Neuronal stem cell (in vitro differentiated cells): ENCODE data around the gene RPGR. TPM values are rescaled to one million over a fixed set of nuclear protein-coding genes. Genes with fewer than 3 reads are reported as not detected.
A peak's percentile ranks its signal among the peaks of the same experiment; 100 is the strongest.

Source experiments
- DNase-seq: peaks from one replicate; pipeline ENCODE4 v3.0.0-alpha.2; 2013; ENCODE audit warnings: low spot score
- H2AFZ ChIP-seq: one replicate; pipeline ENCODE4 v1.6.1; 2013; ENCODE audit warnings: mild to moderate bottlenecking, low read length, inconsistent platforms
- H2AK5ac ChIP-seq: 2 replicates; pipeline ENCODE4 v1.6.1; 2013; ENCODE audit warnings: low read depth, mild to moderate bottlenecking, inconsistent platforms, low read length, moderate library complexity, mixed read lengths
- H2BK120ac ChIP-seq: 2 replicates; pipeline ENCODE4 v1.6.1; 2013; ENCODE audit warnings: low read depth, mild to moderate bottlenecking, inconsistent platforms, low read length, moderate library complexity, mixed read lengths
- H2BK12ac ChIP-seq: one replicate; pipeline ENCODE4 v1.6.1; 2013; ENCODE audit warnings: low read length, inconsistent platforms
- H2BK15ac ChIP-seq: 2 replicates; pipeline ENCODE4 v1.6.1; 2013; ENCODE audit warnings: mild to moderate bottlenecking, low read length, inconsistent platforms, mixed read lengths
- H2BK5ac ChIP-seq: one replicate; pipeline ENCODE4 v1.6.1; 2013; ENCODE audit warnings: inconsistent platforms, mild to moderate bottlenecking, low read length, moderate library complexity
- H3K14ac ChIP-seq: one replicate; pipeline ENCODE4 v1.6.1; 2013; ENCODE audit warnings: low read length, inconsistent platforms
- H3K18ac ChIP-seq: 2 replicates; pipeline ENCODE4 v1.6.1; 2013; ENCODE audit warnings: low read length, inconsistent platforms
- H3K23ac ChIP-seq: 2 replicates; pipeline ENCODE4 v1.6.1; 2013; ENCODE audit warnings: low read depth, mild to moderate bottlenecking, mixed read lengths, low read length, inconsistent platforms; ENCODE audit not compliant: poor library complexity
- H3K27ac ChIP-seq: replicated peaks from 3 replicates; pipeline ENCODE4 v1.5.1; 2013; ENCODE audit warnings: low read length, inconsistent platforms
- H3K27me3 ChIP-seq, 3 experiments: 2 replicates each; pipeline ENCODE4 v1.6.1; 2013; ENCODE audit warnings: low read length in 3 of 3, mild to moderate bottlenecking in 2 of 3, inconsistent platforms in 1 of 3, low read depth in 1 of 3, mixed read lengths in 1 of 3, moderate library complexity in 1 of 3; ENCODE audit not compliant: control insufficient read depth in 3 of 3, insufficient read depth in 3 of 3
- H3K36me3 ChIP-seq, 2 donors: replicated peaks in 1 of 2; 2 replicates each; pipeline ENCODE4 v1.6.1; 2013; ENCODE audit warnings: low read length in 2 of 2; ENCODE audit not compliant: control insufficient read depth in 2 of 2, insufficient read depth in 2 of 2
- H3K4ac ChIP-seq: 2 replicates; pipeline ENCODE4 v1.6.1; 2013; ENCODE audit warnings: inconsistent platforms, mild to moderate bottlenecking, low read length, moderate library complexity
- H3K4me1 ChIP-seq, 2 donors: 1 replicate in 1 of 2; 2 replicates in 1 of 2; pipeline ENCODE4 v1.6.1; 2013; ENCODE audit warnings: low read length in 2 of 2, low read depth in 1 of 2; ENCODE audit not compliant: control insufficient read depth in 2 of 2, insufficient read depth in 1 of 2
- H3K4me2 ChIP-seq: one replicate; pipeline ENCODE4 v1.6.1; 2013; ENCODE audit warnings: mild to moderate bottlenecking, low read length, inconsistent platforms; ENCODE audit not compliant: insufficient read depth, poor library complexity, severe bottlenecking
- H3K4me3 ChIP-seq, 2 donors: 2 replicates each; pipeline ENCODE4 v1.5.1; 2013; ENCODE audit warnings: low read length in 2 of 2, mild to moderate bottlenecking in 2 of 2, inconsistent platforms in 1 of 2, moderate library complexity in 1 of 2
- H3K79me1 ChIP-seq: one replicate; pipeline ENCODE4 v1.6.1; 2013; ENCODE audit warnings: low read depth, mild to moderate bottlenecking, inconsistent platforms, low read length, moderate library complexity
- H3K9ac ChIP-seq: one replicate; pipeline ENCODE4 v1.6.1; 2013; ENCODE audit warnings: mild to moderate bottlenecking, low read depth, low read length, inconsistent platforms; ENCODE audit not compliant: poor library complexity
- H3K9me3 ChIP-seq, 2 donors: replicated peaks in 1 of 2; 2 replicates each; pipeline versions ENCODE3 to v1.6.1; 2013; ENCODE audit warnings: low read length in 2 of 2, mild to moderate bottlenecking in 2 of 2, inconsistent platforms in 1 of 2, low read depth in 1 of 2, mixed read lengths in 1 of 2, moderate library complexity in 1 of 2; ENCODE audit not compliant: control insufficient read depth in 2 of 2, insufficient read depth in 1 of 2
- H4K8ac ChIP-seq: one replicate; pipeline ENCODE4 v1.6.1; 2013; ENCODE audit warnings: low read depth, mild to moderate bottlenecking, inconsistent platforms, low read length, moderate library complexity
- H4K91ac ChIP-seq: one replicate; pipeline ENCODE4 v1.6.1; 2013; ENCODE audit warnings: low read length, low read depth, mild to moderate bottlenecking, inconsistent platforms; ENCODE audit not compliant: poor library complexity
- WGBS, 2 donors: extraction: QIAGEN DNeasy Blood & Tissue Kit; methylation state at CpG; one replicate each; pipeline ENCODE4 v1.1.7; 2013; ENCODE audit warnings: missing lambda C conversion rate in 2 of 2, mixed read lengths in 1 of 2; ENCODE audit not compliant: insufficient read length in 2 of 2, insufficient replicate concordance in 1 of 2; ENCODE audit errors: extremely low coverage in 2 of 2; 5-methylcytosine and 5-hydroxymethylcytosine counted together
- polyA plus RNA-seq, 2 experiments: library from polyadenylated mRNA; stranded (reverse); fragments of 200-250 nt; gene quantifications; one replicate each; pipeline ENCODE4 v1.2.3, GENCODE V29; 2013

Gene RPGR, protein sequence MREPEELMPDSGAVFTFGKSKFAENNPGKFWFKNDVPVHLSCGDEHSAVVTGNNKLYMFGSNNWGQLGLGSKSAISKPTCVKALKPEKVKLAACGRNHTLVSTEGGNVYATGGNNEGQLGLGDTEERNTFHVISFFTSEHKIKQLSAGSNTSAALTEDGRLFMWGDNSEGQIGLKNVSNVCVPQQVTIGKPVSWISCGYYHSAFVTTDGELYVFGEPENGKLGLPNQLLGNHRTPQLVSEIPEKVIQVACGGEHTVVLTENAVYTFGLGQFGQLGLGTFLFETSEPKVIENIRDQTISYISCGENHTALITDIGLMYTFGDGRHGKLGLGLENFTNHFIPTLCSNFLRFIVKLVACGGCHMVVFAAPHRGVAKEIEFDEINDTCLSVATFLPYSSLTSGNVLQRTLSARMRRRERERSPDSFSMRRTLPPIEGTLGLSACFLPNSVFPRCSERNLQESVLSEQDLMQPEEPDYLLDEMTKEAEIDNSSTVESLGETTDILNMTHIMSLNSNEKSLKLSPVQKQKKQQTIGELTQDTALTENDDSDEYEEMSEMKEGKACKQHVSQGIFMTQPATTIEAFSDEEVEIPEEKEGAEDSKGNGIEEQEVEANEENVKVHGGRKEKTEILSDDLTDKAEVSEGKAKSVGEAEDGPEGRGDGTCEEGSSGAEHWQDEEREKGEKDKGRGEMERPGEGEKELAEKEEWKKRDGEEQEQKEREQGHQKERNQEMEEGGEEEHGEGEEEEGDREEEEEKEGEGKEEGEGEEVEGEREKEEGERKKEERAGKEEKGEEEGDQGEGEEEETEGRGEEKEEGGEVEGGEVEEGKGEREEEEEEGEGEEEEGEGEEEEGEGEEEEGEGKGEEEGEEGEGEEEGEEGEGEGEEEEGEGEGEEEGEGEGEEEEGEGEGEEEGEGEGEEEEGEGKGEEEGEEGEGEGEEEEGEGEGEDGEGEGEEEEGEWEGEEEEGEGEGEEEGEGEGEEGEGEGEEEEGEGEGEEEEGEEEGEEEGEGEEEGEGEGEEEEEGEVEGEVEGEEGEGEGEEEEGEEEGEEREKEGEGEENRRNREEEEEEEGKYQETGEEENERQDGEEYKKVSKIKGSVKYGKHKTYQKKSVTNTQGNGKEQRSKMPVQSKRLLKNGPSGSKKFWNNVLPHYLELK
- polyA plus RNA-seq (2013, experiment 1 of 2), result 8.7 TPM
- 8.5 TPM for polyA plus RNA-seq (2013, experiment 2 of 2)

DNA sequence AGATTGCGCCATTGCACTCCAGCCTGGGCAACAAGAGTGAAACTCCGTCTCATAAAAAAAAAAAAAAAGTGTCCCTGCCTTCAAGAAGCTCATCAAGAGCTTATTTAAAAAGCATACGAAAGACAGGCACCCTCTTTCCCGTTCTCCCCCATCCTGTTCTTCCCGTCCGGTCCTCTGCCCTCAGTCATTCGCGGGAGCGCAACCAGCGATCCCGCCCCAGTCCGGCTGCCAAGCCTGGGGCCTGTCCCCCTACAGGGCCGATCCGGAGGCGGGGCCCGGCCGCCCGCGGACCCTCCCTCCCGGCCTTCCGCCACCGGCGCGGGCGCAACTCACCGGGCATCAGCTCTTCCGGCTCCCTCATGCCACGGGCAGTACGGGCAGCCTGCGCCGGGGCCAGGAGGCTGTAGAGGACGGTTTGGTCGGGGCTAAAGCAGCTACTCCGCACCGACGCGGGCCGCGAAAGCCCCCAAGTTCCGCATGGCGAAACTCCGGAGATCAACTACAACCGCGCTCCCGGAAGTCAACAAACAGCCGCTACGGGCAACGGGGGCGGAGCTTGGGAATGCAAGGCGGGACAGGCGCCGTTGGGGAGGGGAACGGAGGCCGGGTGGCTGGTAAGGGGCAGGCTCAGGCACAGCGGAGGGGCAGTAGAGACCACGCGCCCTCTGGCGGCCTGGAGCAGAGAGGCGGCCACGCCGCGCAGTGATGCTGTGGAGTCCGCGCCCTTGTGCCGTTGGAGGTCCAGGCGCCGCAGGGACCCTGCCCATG lies at the start of gene RPGR:
TSS of gene RPGR (minus strand) at position 503 of the 768 bp plus-strand sequence. CDS start at position 361, 142 bp downstream.
- Histone ChIP-seq H2BK12ac (no peak within 1 kb of the TSS), H3K9ac (peak within 1 kb of the TSS; percentile 88), H4K8ac (no peak within 1 kb of the TSS), H3K36me3 (no peaks in the 10 kb centered on the region), H2BK5ac (no peak within 1 kb of the TSS), H3K27ac (peak within 1 kb of the TSS; percentile 31), H3K4me3 (peak within 1 kb of the TSS; percentile 56 to 99), H3K9me3 (no peaks in the 10 kb centered on the region), H4K91ac (no peak within 1 kb of the TSS), H3K27me3 (no peaks in the 10 kb centered on the region), H3K18ac (peak within 1 kb of the TSS; percentile 92), H2AK5ac (no peak within 1 kb of the TSS), H2BK120ac (no peak within 1 kb of the TSS), H3K4me2 (peak within 1 kb of the TSS; percentile 11), H2BK15ac (no peak within 1 kb of the TSS), H3K14ac (no peak within 1 kb of the TSS), H3K79me1 (no peaks in the 10 kb centered on the region), H2AFZ (peak within 1 kb of the TSS; percentile 93), H3K23ac (no peak within 1 kb of the TSS), H3K4me1 (no peaks in the 10 kb centered on the region), H3K4ac (no peak within 1 kb of the TSS)
- DNase-seq, result peak; percentile 84
- WGBS, 2 donors, result no CpG with 5 or more reads among the region's 67 CpGs

DNA sequence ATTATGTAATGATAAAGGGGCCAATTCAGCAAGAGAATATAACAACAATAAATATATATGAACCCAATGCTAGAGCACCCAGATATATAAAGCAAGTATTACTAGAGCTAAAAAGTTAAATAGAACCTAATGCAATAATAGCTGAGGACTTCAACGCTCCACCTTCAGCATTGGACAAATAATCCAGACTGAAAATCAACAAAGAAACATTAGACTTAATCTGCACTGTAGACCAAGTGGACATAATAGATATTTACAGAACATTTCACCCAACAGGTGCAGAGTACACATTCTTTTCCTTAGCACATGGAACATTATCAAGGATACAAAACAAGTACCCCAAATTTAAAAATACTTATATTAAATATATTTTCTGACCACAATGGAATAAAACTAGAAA lies 49.4 kb upstream of the RPGR start:
- H3K9me3 ChIP-seq, result no peaks in the 10 kb centered on the region
- no peak for DNase-seq
- no peaks in the 10 kb centered on the region for H3K79me1 ChIP-seq
- H3K27ac ChIP-seq, result no peak overlapping the region
- H4K91ac ChIP-seq, result no peak overlapping the region
- H2BK15ac ChIP-seq, result no peak overlapping the region
- no peaks in the 10 kb centered on the region for H3K4me1 ChIP-seq
- no peak overlapping the region for H3K4ac ChIP-seq
- H2BK12ac ChIP-seq, result no peak overlapping the region
- H2BK5ac ChIP-seq, result no peak overlapping the region
- H3K4me2 ChIP-seq, result no peak overlapping the region
- no peak overlapping the region for H4K8ac ChIP-seq
- H3K36me3 ChIP-seq, result no peaks in the 10 kb centered on the region
- H3K14ac ChIP-seq, result no peak overlapping the region
- no peak overlapping the region for H2AFZ ChIP-seq
- WGBS, 2 donors, result no CpG with 5 or more reads among the region's 1 CpG
- H3K4me3 ChIP-seq, result no peak overlapping the region
- no peak overlapping the region for H2BK120ac ChIP-seq
- no peak overlapping the region for H3K23ac ChIP-seq
- no peak overlapping the region for H2AK5ac ChIP-seq
- H3K9ac ChIP-seq, result no peak overlapping the region
- no peak overlapping the region for H3K18ac ChIP-seq
- H3K27me3 ChIP-seq, result no peaks in the 10 kb centered on the region

DNA sequence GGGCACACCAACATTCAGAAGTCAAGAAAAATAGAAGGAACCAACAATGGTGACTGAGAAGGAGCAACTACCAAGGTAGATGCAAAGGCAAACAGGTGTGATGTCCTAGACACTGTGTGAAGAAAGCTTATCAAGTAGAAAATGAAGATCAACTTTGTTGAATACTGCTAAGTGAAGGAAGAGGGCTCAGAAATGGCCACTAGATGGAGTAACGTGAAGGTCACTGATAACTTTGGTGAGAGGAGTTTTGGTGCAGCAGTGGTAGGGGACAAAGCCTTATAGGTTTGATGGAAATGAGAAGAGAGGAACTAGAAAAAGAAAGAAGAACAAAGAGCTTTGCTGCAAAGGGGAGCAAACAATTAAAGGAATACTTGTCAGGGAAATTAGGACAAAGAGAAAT lies 48.6 kb upstream of the RPGR start:
- H2AFZ ChIP-seq, result no peak overlapping the region
- H3K4me2 ChIP-seq, result no peak overlapping the region
- H3K27me3 ChIP-seq, result no peaks in the 10 kb centered on the region
- H3K23ac ChIP-seq, result no peak overlapping the region
- no peak overlapping the region for H3K14ac ChIP-seq
- no peaks in the 10 kb centered on the region for H3K4me1 ChIP-seq
- no peak overlapping the region for H3K4me3 ChIP-seq
- H2BK12ac ChIP-seq, result no peak overlapping the region
- WGBS, 2 donors, result no CpG with 5 or more reads among the region's 1 CpG
- H2BK15ac ChIP-seq, result no peak overlapping the region
- H2AK5ac ChIP-seq, result no peak overlapping the region
- H2BK5ac ChIP-seq, result no peak overlapping the region
- H3K9ac ChIP-seq, result no peak overlapping the region
- no peaks in the 10 kb centered on the region for H3K36me3 ChIP-seq
- no peaks in the 10 kb centered on the region for H3K79me1 ChIP-seq
- H3K18ac ChIP-seq, result no peak overlapping the region
- no peak for DNase-seq
- H3K9me3 ChIP-seq, result no peaks in the 10 kb centered on the region
- no peak overlapping the region for H4K8ac ChIP-seq
- H4K91ac ChIP-seq, result no peak overlapping the region
- no peak overlapping the region for H3K4ac ChIP-seq
- H3K27ac ChIP-seq, result no peak overlapping the region
- no peak overlapping the region for H2BK120ac ChIP-seq
